Neural progenitor cell (in vitro differentiated cells): Measurements from ENCODE around the gene KLK8. TPM values are rescaled to one million over a fixed set of nuclear protein-coding genes. Genes with fewer than 3 reads are reported as not detected.
A peak's percentile ranks its signal among the peaks of the same experiment; 100 is the strongest.

ENCODE experiments used
- DNase-seq: peaks from one replicate; pipeline ENCODE4 v3.0.0-alpha.2; 2016; ENCODE audit warnings: low spot score
- H2AFZ ChIP-seq: fragments of 200-600 bp; sonication (generic); replicated peaks from 2 replicates; pipeline ENCODE4 v1.6.1; 2016; ENCODE audit warnings: antibody characterized with exemption
- H3F3A ChIP-seq: fragments of 200-600 bp; sonication (generic); 2 replicates; pipeline ENCODE4 v1.6.1; 2016; ENCODE audit warnings: antibody characterized with exemption, low read depth
- H3K27ac ChIP-seq: fragments of 200-600 bp; sonication (generic); 2 replicates; pipeline ENCODE4 v1.5.1; 2016; ENCODE audit warnings: mild to moderate bottlenecking
- H3K27me3 ChIP-seq: fragments of 200-600 bp; sonication (generic); 2 replicates; pipeline ENCODE4 v1.6.1; 2016; ENCODE audit warnings: mild to moderate bottlenecking, moderate library complexity
- H3K36me3 ChIP-seq: fragments of 200-600 bp; sonication (generic); 2 replicates; pipeline ENCODE4 v1.5.1; 2016
- H3K4me1 ChIP-seq: fragments of 200-600 bp; sonication (generic); 2 replicates; pipeline ENCODE4 v1.6.1; 2016; ENCODE audit warnings: mixed run types
- H3K4me2 ChIP-seq: fragments of 200-600 bp; sonication (generic); 2 replicates; pipeline ENCODE4 v1.6.1; 2016
- H3K4me3 ChIP-seq: fragments of 200-600 bp; sonication (generic); 2 replicates; pipeline ENCODE4 v1.5.1; 2016
- H3K79me2 ChIP-seq: fragments of 200-600 bp; sonication (generic); 2 replicates; pipeline ENCODE4 v1.6.1; 2016; ENCODE audit warnings: low read depth
- H3K9ac ChIP-seq: fragments of 200-600 bp; sonication (generic); 2 replicates; pipeline ENCODE4 v1.6.1; 2016
- H3K9me3 ChIP-seq: fragments of 200-600 bp; sonication (generic); 2 replicates; pipeline ENCODE4 v1.5.1; 2016; ENCODE audit warnings: low read depth
- H4K20me1 ChIP-seq: fragments of 200-600 bp; sonication (generic); 2 replicates; pipeline ENCODE4 v1.6.1; 2016; ENCODE audit warnings: low read depth
- H3K27ac Mint-ChIP-seq: 3 replicates; pipeline ENCODE4 v1.8.0; 2021; ENCODE audit warnings: mixed read lengths
- H3K27me3 Mint-ChIP-seq: 2 replicates; pipeline ENCODE4 v1.8.0; 2022; ENCODE audit warnings: low read depth, mild to moderate bottlenecking, inconsistent platforms, moderate library complexity, mixed read lengths; ENCODE audit not compliant: insufficient read depth
- H3K36me3 Mint-ChIP-seq: 3 replicates; pipeline ENCODE4 v1.8.0; 2021; ENCODE audit warnings: mixed read lengths
- H3K4me1 Mint-ChIP-seq: 3 replicates; pipeline ENCODE4 v1.8.0; 2021; ENCODE audit warnings: mixed read lengths
- H3K4me3 Mint-ChIP-seq: 3 replicates; pipeline ENCODE4 v1.8.0; 2021; ENCODE audit warnings: mild to moderate bottlenecking, moderate library complexity, mixed read lengths
- H3K9me3 Mint-ChIP-seq: 3 replicates; pipeline ENCODE4 v1.8.0; 2020; ENCODE audit warnings: mixed read lengths
- EZH2 ChIP-seq: fragments of 200-600 bp; sonication (generic); IDR thresholded peaks from 2 replicates; pipeline ENCODE4 v1.6.1; 2017; ENCODE audit warnings: antibody characterized with exemption, mild to moderate bottlenecking, moderate library complexity
- EZH2phosphoT487 ChIP-seq: fragments of 200-600 bp; sonication (generic); IDR thresholded peaks from 2 replicates; pipeline ENCODE4 v1.6.1; 2017; ENCODE audit warnings: antibody characterized with exemption
- total RNA-seq: library from RNA; depleted of rRNA; stranded (reverse); fragments of >200 nt; gene quantifications from 2 replicates; pipeline ENCODE4 v1.2.3, GENCODE V29; 2015; ENCODE audit warnings: low replicate concordance
- TF ChIP-seq, protein P1 (sequence below): fragments of 200-600 bp; sonication (generic); IDR thresholded peaks from 2 replicates; pipeline ENCODE4 v1.5.1; 2017; ENCODE audit warnings: antibody characterized with exemption, mild to moderate bottlenecking

Gene KLK8
- total RNA-seq, 1 donor from 2014 or later: not detected

- Histone ChIP-seq H3K27me3 (peaks cover 33% of the 10 kb centered on the region), H3K9me3 (no peaks in the 10 kb centered on the region), H3K4me3 (no peak overlapping the region), H3K9ac (no peak overlapping the region), H3K4me2 (no peak overlapping the region), H4K20me1 (no peaks in the 10 kb centered on the region), H3K79me2 (no peaks in the 10 kb centered on the region), H3K4me1 (peaks cover 11% of the 10 kb centered on the region), H3F3A (no peaks in the 10 kb centered on the region), H3K36me3 (no peaks in the 10 kb centered on the region), H3K27ac (no peak overlapping the region), H2AFZ (no peak overlapping the region)
- peak; percentile 74 for DNase-seq
- peaks cover 17% of the 10 kb centered on the region for H3K4me1 Mint-ChIP-seq
- TF ChIP-seq, protein P1, sequence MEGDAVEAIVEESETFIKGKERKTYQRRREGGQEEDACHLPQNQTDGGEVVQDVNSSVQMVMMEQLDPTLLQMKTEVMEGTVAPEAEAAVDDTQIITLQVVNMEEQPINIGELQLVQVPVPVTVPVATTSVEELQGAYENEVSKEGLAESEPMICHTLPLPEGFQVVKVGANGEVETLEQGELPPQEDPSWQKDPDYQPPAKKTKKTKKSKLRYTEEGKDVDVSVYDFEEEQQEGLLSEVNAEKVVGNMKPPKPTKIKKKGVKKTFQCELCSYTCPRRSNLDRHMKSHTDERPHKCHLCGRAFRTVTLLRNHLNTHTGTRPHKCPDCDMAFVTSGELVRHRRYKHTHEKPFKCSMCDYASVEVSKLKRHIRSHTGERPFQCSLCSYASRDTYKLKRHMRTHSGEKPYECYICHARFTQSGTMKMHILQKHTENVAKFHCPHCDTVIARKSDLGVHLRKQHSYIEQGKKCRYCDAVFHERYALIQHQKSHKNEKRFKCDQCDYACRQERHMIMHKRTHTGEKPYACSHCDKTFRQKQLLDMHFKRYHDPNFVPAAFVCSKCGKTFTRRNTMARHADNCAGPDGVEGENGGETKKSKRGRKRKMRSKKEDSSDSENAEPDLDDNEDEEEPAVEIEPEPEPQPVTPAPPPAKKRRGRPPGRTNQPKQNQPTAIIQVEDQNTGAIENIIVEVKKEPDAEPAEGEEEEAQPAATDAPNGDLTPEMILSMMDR: no peak
- TF ChIP-seq EZH2 (no peak), EZH2phosphoT487 (no peak)
- H3K36me3 Mint-ChIP-seq: no peaks in the 10 kb centered on the region
- H3K27ac Mint-ChIP-seq: no peak overlapping the region
- H3K27me3 Mint-ChIP-seq: peaks cover 19% of the 10 kb centered on the region
- H3K4me3 Mint-ChIP-seq: no peak overlapping the region
- H3K9me3 Mint-ChIP-seq: no peaks in the 10 kb centered on the region
Measured at GRCh38 chr19:51002542-51003311, 1.3 kb upstream of the KLK8 start.

DNA sequence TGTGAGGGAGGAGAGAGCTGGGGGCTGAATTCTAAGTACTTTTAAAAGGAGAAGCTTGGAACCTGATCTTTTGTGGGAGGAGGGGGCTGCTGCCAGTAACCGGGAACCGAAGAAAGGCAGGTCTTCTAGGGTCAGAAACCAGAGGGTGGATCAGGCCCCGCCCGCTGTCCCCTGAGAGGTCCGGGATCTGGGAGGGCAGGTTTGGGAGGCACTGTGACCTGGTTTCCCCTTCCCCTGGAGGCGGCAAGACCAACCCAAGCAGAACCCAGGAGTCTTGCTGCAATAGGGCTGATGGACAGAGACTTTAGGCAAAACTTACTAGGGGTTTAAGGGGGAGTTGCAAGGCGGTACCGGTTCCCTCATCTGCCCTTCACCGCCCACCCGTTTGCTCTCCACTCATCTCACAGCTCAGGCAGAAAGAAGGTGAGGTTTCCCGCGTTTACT, 707 bp upstream of the KLK8 start:
- no peaks in the 10 kb centered on the region for H3F3A ChIP-seq
- H3K9ac ChIP-seq: no peak overlapping the region
- Mint-ChIP-seq H3K36me3 (no peaks in the 10 kb centered on the region), H3K27ac (no peak overlapping the region), H3K27me3 (peaks cover 19% of the 10 kb centered on the region), H3K4me1 (peaks cover 17% of the 10 kb centered on the region), H3K9me3 (no peaks in the 10 kb centered on the region), H3K4me3 (no peak overlapping the region)
- peak overlapping the region; percentile 2 for H3K4me3 ChIP-seq
- H3K9me3 ChIP-seq: no peaks in the 10 kb centered on the region
- no peak overlapping the region for H3K27ac ChIP-seq
- peaks cover 11% of the 10 kb centered on the region for H3K4me1 ChIP-seq
- TF ChIP-seq EZH2phosphoT487 (no peak), EZH2 (no peak)
- TF ChIP-seq, protein P1: no peak
- peak overlapping the region; percentile 34 for H2AFZ ChIP-seq
- H3K27me3 ChIP-seq: peaks cover 27% of the 10 kb centered on the region
- H3K4me2 ChIP-seq: peak overlapping the region; percentile 47
- H3K36me3 ChIP-seq: no peaks in the 10 kb centered on the region
- DNase-seq: no peak
- no peaks in the 10 kb centered on the region for H3K79me2 ChIP-seq
- H4K20me1 ChIP-seq: no peaks in the 10 kb centered on the region

GRCh38 chr19:51000981-51001380, 423 bp downstream of the KLK8 start:
- peak; percentile 44 for DNase-seq
- Histone ChIP-seq H3K36me3 (no peaks in the 10 kb centered on the region), H3K79me2 (no peaks in the 10 kb centered on the region), H2AFZ (peak overlapping the region; percentile 45), H4K20me1 (no peaks in the 10 kb centered on the region), H3K4me3 (no peak overlapping the region), H3K27me3 (peaks cover 19% of the 10 kb centered on the region), H3K27ac (no peak overlapping the region), H3K9ac (no peak overlapping the region), H3K9me3 (no peaks in the 10 kb centered on the region), H3K4me2 (no peak overlapping the region), H3F3A (no peaks in the 10 kb centered on the region), H3K4me1 (peaks cover 11% of the 10 kb centered on the region)
- no peaks in the 10 kb centered on the region for H3K36me3 Mint-ChIP-seq
- no peak for TF ChIP-seq EZH2
- TF ChIP-seq, protein P1: no peak
- TF ChIP-seq EZH2phosphoT487: no peak
- H3K9me3 Mint-ChIP-seq: no peaks in the 10 kb centered on the region
- H3K27me3 Mint-ChIP-seq: peaks cover 17% of the 10 kb centered on the region
- peaks cover 17% of the 10 kb centered on the region for H3K4me1 Mint-ChIP-seq
- H3K27ac Mint-ChIP-seq: no peak overlapping the region
- no peak overlapping the region for H3K4me3 Mint-ChIP-seq
